Upper lobe of left lung (tissue), 4 donors: ENCODE data around the gene PAN2.

ENCODE experiments used
- CTCF ChIP-seq, 6 experiments: fragments of 450-650 bp in 4 of 6; fragments of 200-600 bp in 2 of 6; sonication (generic) in 2 of 6; IDR thresholded peaks; one replicate each; pipeline ENCODE4 v1.5.1; 2016 to 2019; ENCODE audit warnings: antibody characterized with exemption in 6 of 6
- POLR2A ChIP-seq, 4 donors: fragments of 450-650 bp; IDR thresholded peaks; one replicate each; pipeline ENCODE4 v1.5.1; 2016 to 2017; ENCODE audit warnings: antibody characterized with exemption in 4 of 4, mild to moderate bottlenecking in 2 of 4
- POLR2AphosphoS5 ChIP-seq, 2 donors: sonication (generic); formaldehyde crosslinking; IDR thresholded peaks; one replicate each; pipeline ENCODE4 v1.5.1; 2017; ENCODE audit warnings: antibody characterized with exemption in 2 of 2

GRCh38 chr12:56266693-56267442, 66.9 kb downstream of the PAN2 start, which contains the start of gene COQ10A:
- TF ChIP-seq CTCF (IDR thresholded peaks at IDR 0.05) = peak; percentile 60 to 89 (median 82)
- peak in 3 of 4 donors; percentile 80 to 90 (median 81) for TF ChIP-seq POLR2A (IDR thresholded peaks at IDR 0.05)
- TF ChIP-seq POLR2AphosphoS5 (IDR thresholded peaks at IDR 0.05) = peak; percentile 69 to 92
